Ramos (cell line): ENCODE measurements around the gene HNRNPDL.
"Not testable (repeated sequence)": the region's sequence is repeated elsewhere in the genome, so short reads cannot be mapped to it uniquely, and the experiment has no call there.

ENCODE experiments used
- in situ Hi-C: fragments of 300-500 bp; cut with MboI; formaldehyde crosslinking; loops from one replicate; pipeline ENCODE4 v1.14.3; 2022; ENCODE audit warnings: low sequenced_read_pairs; ENCODE audit not compliant: unreplicated experiment

The HNRNPDL gene

DNA sequence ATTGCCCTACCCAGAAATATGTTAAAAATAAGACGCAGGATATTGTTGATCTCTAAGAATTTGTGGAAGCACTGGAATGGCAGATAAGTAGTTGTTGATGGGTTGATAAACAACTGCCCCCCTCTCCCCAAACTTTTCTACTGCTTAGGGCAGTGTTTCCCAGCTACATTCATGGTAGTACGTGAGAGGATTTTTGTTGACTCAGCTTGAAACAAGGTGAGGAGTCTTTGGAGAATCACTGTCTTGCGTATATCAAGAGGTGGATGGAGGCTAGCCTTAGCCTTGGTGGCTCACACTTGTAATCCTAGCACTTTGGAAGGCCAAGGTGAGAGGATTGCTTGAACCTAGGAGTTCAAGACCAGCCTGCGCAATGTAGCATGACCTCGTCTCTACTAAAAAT is 5.9 kb upstream of the HNRNPDL start:
- in situ Hi-C loops = no loop called here

GRCh38 chr4:82434949-82435348 is 4.7 kb upstream of the HNRNPDL start:
- in situ Hi-C loops = no loop called here

- in situ Hi-C loops = no loop called here
These were observed 3.5 kb upstream of the HNRNPDL start for GRCh38 chr4:82433791-82434190.

- in situ Hi-C loops = no loop called here
These were observed 2.3 kb upstream of the HNRNPDL start for GRCh38 chr4:82432596-82432995.

DNA sequence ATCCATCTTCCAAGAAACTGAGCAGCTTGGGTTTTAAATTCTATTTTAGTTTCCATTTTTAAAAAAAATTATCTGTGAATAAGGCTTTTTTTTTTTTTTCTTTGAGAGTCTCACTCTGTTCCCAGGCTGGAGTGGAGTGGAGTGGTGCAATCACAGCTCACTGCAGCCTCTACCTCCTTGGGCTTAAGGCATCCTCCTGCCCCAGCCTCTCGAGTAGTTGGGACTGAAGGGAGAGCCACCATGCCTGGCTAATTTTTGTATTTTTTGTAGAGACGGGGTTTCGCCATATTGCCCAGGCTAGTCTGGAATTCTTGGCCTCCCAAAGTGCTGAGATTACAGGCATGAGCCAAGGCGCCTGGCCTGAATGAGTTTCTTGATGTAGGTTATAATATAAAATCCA is 1.6 kb upstream of the HNRNPDL start:
- in situ Hi-C loops = no loop called here

DNA sequence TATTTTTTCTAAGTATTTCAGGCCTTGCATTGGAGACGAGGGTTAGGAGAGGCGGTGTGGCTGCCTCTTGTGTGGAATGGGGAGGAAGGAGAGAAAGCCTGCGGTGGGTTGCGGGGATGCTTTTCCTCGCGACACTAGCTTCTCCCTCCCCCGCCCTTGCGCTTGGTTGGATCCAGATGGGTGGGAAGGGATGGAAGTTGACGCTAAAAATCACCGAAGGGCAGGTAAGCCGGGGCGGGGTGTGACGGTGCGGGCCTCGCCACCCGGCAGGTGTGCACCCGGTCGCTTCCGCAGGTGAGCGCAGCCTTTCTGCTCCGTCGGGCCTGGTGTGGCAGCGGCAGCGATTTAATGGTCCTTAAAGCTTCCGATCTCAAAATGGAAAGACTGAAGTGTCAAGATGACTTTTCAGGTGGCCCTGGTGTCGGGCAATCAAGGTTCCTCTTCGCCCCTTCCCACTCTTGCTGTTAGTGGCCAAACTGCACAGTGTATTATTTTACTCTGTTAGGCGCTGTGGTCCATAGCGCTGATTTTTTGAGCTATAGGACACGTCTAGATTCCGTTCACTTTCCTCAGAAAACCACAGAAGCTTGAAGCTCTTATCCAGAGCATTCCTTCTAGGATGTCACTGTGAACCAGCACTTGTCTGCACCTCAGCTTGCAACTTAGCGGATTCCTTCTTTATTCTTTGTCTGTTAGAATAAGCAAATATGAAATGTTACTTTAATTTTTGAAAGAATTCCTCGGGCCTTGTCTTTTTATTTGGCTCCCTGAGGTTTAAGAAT is 893 bp upstream of the HNRNPDL start:
- in situ Hi-C loops = no loop called here

- in situ Hi-C loops = loop anchor here (5.0 kb wide), 1 partner anchor 52 kb away; no protein-coding TSS in a partner anchor
These were observed 502 bp downstream of the HNRNPDL start for GRCh38 chr4:82429728-82430192.

GRCh38 chr4:82428969-82429727 is 1.1 kb downstream of the HNRNPDL start:
- in situ Hi-C loops = loop anchor here (5.0 kb wide), 1 partner anchor 52 kb away; no protein-coding TSS in a partner anchor

- in situ Hi-C loops = loop anchor here (5.0 kb wide), 1 partner anchor 51 kb away; no protein-coding TSS in a partner anchor
These were observed 1.7 kb downstream of the HNRNPDL start for GRCh38 chr4:82428526-82428968.

DNA sequence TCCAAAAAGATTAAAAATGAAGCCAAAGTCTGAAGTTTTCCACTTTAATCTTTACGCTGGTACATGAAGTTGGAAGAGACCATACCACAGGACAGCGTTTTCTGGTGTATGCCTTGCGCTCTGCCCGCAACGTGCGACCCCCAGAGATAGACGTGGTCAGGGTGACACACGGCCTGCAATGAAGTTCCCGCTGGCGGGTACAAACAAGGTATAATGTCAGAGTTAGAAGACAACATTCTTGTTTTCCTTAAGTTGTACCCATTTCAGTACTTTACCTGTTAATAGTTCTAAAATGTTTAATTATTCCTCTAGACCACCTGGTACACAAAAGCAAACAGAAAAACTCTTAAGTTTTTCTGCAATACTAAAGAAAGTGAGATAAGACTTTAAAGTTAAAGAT is 4.8 kb downstream of the HNRNPDL start:
- in situ Hi-C loops = loop anchor here (5.0 kb wide), 1 partner anchor 48 kb away; no protein-coding TSS in a partner anchor

DNA sequence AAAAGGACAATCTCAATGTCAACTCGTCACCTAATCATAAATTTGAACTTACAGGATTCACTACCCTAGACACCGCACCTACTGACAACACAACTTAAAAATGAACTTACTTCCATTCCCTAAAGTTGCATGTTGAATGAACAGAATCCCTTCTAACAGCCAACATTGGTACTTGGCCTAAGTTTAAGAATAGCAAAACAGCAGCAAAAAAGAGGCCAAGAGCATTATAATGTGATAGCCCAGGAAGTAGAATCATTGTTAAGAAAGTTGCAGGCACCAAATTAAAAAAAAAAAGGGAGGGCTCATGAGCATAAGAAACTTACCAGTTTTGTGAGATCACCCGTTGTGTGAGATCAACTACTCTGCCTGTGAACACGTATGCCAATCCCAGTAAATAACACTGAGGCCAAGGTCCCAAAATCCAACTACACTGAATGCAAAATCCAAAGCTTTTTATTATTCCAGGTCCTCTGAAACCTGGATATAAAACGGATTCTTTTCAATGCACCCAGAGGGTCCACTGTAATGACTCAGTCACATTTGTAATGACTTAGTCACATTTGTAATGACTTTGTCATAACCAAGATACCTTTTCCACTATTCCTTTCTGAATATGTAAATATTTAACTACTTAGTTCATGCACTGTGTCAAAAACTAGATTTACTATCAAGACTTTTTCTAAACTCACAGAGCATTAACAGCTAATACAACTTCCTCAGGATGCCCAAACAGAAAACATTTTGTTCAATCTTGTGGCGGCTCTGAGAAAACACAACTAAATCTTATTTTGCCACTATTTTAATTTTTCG is 6.8 kb downstream of the HNRNPDL start:
- in situ Hi-C loops = no loop called here

GRCh38 chr4:82422616-82423015 is 7.6 kb downstream of the HNRNPDL start:
- in situ Hi-C loops = no loop called here

- in situ Hi-C loops = no loop called here
These were observed 8.3 kb downstream of the HNRNPDL start for GRCh38 chr4:82421796-82422560.

- in situ Hi-C loops = no loop called here
These were observed 10.8 kb downstream of the HNRNPDL start for GRCh38 chr4:82419451-82419850.

DNA sequence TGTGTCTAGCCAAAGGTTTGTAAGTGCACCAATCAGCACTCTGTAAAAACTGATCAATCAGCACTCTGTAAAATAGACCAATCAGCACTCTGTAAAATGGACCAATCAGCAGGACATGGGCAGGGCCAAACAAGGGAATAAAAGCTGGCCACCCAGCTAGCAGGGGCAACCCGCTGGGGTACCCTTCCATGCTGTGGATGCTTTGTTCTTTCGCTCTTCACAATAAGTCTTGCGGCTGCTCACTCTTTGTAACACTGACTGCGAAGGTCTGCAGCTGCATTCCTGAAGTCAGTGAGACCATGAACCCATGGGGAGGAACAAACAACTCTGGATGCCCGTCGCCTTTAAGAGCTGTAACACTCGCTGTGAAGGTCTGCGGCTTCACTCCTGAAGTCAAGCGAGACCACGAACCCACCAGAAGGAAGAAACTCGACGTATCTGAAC is 14.3 kb downstream of the HNRNPDL start:
- in situ Hi-C loops = no loop called here

DNA sequence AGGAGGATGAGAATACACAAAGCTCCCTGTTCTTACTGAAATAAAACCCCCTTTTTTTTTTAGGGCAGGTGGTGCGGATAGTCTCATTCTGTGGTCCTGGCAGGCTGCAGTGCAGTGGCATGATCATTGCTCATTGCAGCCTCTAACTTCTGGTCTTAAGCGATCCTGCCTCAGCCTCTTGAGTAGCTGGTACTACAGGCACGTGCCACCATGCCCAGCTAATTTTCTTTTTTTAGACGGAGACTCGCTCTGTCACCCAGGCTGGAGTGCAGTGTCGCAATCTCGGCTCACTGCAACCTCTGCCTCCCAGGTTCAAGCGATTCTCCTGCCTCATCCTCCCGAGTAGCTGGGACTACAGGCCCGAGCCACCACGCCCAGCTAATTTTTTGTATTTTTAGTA is 15.2 kb downstream of the HNRNPDL start:
- in situ Hi-C loops = not testable (repeated sequence)

- in situ Hi-C loops = no loop called here
These were observed 26.5 kb downstream of the HNRNPDL start for GRCh38 chr4:82403725-82404124.

DNA sequence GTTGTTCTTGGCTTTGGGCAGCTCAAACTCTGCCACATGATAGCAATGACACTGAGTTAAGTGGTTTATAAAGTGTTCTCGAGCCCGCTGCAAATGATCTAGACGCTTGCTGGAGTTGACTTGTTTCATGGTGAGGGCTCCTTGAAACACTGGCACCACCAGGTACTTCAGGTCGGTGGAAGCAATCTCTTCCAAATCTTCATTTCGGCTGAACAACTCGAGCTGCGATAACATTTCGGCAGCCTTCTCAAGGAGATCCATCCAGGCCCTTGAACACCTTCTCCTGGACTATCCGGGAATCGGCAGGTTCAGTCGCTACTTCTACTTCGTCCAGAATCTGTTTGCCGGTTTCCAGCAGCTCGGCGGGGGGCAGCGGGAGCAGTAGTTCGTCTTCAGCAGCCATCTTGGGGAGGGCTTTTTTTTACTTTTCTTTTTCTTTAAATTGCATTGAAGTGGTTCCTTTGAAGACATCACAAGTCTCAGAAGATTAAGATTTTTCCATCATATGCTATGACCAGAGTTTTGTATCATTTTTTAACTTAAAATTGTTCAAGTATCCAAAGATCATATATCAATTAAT is 28.0 kb downstream of the HNRNPDL start:
- in situ Hi-C loops = no loop called here

DNA sequence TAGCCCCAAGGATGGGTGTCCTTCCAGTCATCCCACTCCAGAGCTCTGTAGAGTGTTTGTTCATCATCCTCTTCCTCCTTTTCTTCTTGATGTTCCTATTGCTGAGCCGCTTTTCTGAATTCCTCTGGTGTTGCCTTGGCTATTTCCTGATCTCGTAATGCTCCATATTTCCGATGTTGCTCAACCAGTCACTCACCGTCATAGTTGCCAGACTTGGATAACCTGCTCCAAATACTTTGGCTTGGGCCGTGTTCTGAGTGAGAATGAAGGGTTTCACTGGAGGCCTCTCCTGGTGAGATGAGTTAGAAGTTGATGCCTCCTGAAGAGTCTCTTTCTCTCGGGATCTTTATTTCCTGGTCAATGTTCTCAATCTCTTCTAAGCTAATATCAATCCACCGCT is 28.7 kb downstream of the HNRNPDL start:
- in situ Hi-C loops = no loop called here
